ENCODE results near the gene PHF13. TPM values are rescaled to one million over a fixed set of nuclear protein-coding genes. Genes with fewer than 3 reads are reported as not detected.

PHF13 gene
- total and polyA plus RNA-seq, 10 donors = 3.4 to 14.0 (median 9.2) TPM

- Histone ChIP-seq H3K27me3 (replicated peaks in 1 of 7) (no peaks in the 10 kb centered on the region), H3K36me3 (peaks cover 0 to 100% (median 86%) of the 10 kb centered on the region in 6 donors), H3K9me3 (no peaks in the 10 kb centered on the region), H3K4me3 (no peak overlapping the region), H3K4me1 (peaks cover 0 to 8% (median 3%) of the 10 kb centered on the region in 6 donors), H3K27ac (no peak overlapping the region)
- TF ChIP-seq POLR2A (IDR thresholded peaks at IDR 0.05) = no peak
- TF ChIP-seq POLR2AphosphoS5 (IDR thresholded peaks at IDR 0.05) = peak in 1 of 3 donors; percentile 39
- no peak for TF ChIP-seq CTCF (IDR thresholded peaks at IDR 0.05 in 8 of 11, conservative IDR thresholded peaks at IDR 0.05 in 3 of 11)
- no peak for DNase-seq
- 85 to 95% (median 93%) methylated on average over 17 to 30 of the region's 30 CpGs for WGBS, 5 donors
- intact Hi-C loops (cut with DNase I; ENCODE audit: low total_unique reads) = no loop called here
Observed at GRCh38 chr1:6632588-6633514, 19.3 kb downstream of the PHF13 start.

- H3K4me1 ChIP-seq = no peaks in the 10 kb centered on the region
- 67 to 77% (median 75%) methylated on average over 26 to 29 of the region's 29 CpGs for WGBS, 5 donors
- H3K36me3 ChIP-seq = peaks cover 0 to 100% (median 86%) of the 10 kb centered on the region in 6 donors
- DNase-seq = peak; percentile 82
- no peak overlapping the region for H3K4me3 ChIP-seq
- peak in 10 of 11 experiments; percentile 15 to 69 (median 44) for TF ChIP-seq CTCF (IDR thresholded peaks at IDR 0.05 in 8 of 11, conservative IDR thresholded peaks at IDR 0.05 in 3 of 11)
- peak; percentile 48 to 69 (median 60) for TF ChIP-seq POLR2AphosphoS5 (IDR thresholded peaks at IDR 0.05)
- no peak for TF ChIP-seq POLR2A (IDR thresholded peaks at IDR 0.05)
- H3K9me3 ChIP-seq = no peaks in the 10 kb centered on the region
- H3K27ac ChIP-seq = no peak overlapping the region
- no peaks in the 10 kb centered on the region for H3K27me3 ChIP-seq (replicated peaks in 1 of 7)
- intact Hi-C loops (cut with DNase I; ENCODE audit: low total_unique reads) = no loop called here
Observed at GRCh38 chr1:6634371-6635052, 21.0 kb downstream of the PHF13 start.

- no peaks in the 10 kb centered on the region for H3K9me3 ChIP-seq
- H3K36me3 ChIP-seq = peaks cover 0 to 100% (median 86%) of the 10 kb centered on the region in 6 donors
- no peaks in the 10 kb centered on the region for H3K27me3 ChIP-seq (replicated peaks in 1 of 7)
- WGBS, 5 donors = 89 to 95% (median 90%) methylated on average over 13 to 20 of the region's 20 CpGs
- no peak overlapping the region for H3K27ac ChIP-seq
- intact Hi-C loops (cut with DNase I; ENCODE audit: low total_unique reads) = no loop called here
- TF ChIP-seq POLR2A (IDR thresholded peaks at IDR 0.05) (no peak), CTCF (IDR thresholded peaks at IDR 0.05 in 8 of 11, conservative IDR thresholded peaks at IDR 0.05 in 3 of 11) (no peak), POLR2AphosphoS5 (IDR thresholded peaks at IDR 0.05) (no peak)
- DNase-seq = no peak
- no peaks in the 10 kb centered on the region for H3K4me1 ChIP-seq
- no peak overlapping the region for H3K4me3 ChIP-seq
Observed at GRCh38 chr1:6635161-6635909, 21.8 kb downstream of the PHF13 start.
